Measurements from ENCODE around the gene LRP1B.
A peak's percentile ranks its signal among the peaks of the same experiment; 100 is the strongest.

The LRP1B gene

DNA sequence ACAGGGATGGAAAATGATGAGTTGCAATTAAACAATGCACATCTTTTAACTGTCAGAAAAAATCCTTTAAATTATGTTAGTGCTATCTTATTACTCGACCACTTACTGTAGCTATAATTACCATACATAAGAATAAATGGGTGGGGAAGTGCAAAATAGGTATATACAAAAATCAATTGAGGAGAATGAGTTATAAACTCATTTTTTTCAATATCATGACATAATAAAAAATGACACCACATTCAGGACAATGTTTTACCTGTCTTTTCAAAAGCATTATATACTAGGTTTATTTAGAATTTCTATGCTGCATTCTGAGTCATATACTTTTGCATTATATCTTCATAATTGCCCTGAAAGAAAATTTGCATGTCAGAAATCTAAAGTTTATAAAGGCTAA lies 1533.6 kb downstream of the LRP1B start:
- DNase-seq (ENCODE audit: extremely low read depth, low read depth), result no peak
- TF ChIP-seq, protein P1, sequence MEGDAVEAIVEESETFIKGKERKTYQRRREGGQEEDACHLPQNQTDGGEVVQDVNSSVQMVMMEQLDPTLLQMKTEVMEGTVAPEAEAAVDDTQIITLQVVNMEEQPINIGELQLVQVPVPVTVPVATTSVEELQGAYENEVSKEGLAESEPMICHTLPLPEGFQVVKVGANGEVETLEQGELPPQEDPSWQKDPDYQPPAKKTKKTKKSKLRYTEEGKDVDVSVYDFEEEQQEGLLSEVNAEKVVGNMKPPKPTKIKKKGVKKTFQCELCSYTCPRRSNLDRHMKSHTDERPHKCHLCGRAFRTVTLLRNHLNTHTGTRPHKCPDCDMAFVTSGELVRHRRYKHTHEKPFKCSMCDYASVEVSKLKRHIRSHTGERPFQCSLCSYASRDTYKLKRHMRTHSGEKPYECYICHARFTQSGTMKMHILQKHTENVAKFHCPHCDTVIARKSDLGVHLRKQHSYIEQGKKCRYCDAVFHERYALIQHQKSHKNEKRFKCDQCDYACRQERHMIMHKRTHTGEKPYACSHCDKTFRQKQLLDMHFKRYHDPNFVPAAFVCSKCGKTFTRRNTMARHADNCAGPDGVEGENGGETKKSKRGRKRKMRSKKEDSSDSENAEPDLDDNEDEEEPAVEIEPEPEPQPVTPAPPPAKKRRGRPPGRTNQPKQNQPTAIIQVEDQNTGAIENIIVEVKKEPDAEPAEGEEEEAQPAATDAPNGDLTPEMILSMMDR (IDR thresholded peaks at IDR 0.05; ENCODE audit: low read depth, low read length, missing control alignments), result no peak
- no peak overlapping the region for H3K4me3 ChIP-seq (replicated peaks; ENCODE audit: low read depth, low read length)

DNA sequence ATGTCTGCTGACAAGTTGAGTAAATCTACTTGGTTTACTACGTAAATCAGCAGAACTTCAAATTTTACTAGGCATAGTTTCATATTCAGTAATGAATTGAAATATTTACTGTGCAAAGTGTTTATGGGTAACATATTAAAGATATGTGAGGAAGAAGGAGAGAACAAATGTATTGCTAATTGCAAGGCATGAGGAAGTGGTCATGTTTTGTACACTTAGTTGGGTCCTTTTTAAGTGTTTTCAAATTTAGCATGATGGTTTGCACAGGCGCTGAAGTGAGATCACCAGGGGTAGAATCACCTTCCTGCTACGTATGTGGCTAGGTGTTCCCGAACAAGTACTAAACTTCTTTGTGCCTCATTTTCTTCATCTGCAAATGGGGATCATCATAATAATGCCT lies 1534.4 kb downstream of the LRP1B start:
- DNase-seq (ENCODE audit: extremely low read depth, low read depth), result no peak
- H3K4me3 ChIP-seq (replicated peaks; ENCODE audit: low read depth, low read length), result no peak overlapping the region
- TF ChIP-seq, protein P1 (IDR thresholded peaks at IDR 0.05; ENCODE audit: low read depth, low read length, missing control alignments), result no peak

DNA sequence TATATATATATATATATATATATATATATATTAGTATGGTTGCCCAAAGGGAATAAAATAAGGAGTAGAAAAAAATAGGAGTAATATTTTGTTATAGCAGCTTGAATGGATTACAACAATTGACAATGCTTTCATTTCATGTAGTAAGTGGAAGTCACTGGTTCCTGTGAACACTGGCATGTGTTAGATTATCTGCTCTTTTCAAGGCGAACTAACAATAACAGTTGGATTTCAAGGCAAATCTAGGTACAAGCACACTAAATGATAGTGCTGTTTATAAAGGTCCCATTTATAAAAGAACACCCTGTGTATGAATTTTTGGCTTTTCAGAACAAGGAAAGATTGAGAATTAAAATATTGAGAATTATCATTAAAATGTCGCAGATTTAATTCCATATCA lies 1535.7 kb downstream of the LRP1B start:
- no peak for DNase-seq (ENCODE audit: extremely low read depth, low read depth)
- no peak overlapping the region for H3K4me3 ChIP-seq (replicated peaks; ENCODE audit: low read depth, low read length)
- TF ChIP-seq, protein P1 (IDR thresholded peaks at IDR 0.05; ENCODE audit: low read depth, low read length, missing control alignments), result no peak

DNA sequence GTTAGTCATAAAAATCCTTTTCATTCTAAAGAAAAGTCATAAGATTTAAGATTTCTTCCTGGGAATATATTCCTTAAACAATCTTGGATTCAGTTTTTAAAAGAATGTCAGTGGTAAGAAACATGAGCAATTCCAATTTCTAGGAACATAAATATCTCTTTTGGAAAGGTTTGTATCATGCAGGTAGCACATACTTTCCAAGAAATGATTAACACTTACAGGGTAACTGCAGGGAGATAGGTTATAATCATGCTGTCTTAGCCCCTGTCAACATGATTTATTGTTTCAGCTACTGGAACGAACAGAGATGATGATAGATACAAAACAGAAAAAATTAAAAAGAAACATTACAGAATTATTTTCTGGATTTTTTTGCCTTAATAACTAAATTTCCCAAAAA lies 1537.7 kb downstream of the LRP1B start:
- TF ChIP-seq, protein P1 (IDR thresholded peaks at IDR 0.05; ENCODE audit: low read depth, low read length, missing control alignments), result no peak
- H3K4me3 ChIP-seq (replicated peaks; ENCODE audit: low read depth, low read length), result no peak overlapping the region
- DNase-seq (ENCODE audit: extremely low read depth, low read depth), result no peak

DNA sequence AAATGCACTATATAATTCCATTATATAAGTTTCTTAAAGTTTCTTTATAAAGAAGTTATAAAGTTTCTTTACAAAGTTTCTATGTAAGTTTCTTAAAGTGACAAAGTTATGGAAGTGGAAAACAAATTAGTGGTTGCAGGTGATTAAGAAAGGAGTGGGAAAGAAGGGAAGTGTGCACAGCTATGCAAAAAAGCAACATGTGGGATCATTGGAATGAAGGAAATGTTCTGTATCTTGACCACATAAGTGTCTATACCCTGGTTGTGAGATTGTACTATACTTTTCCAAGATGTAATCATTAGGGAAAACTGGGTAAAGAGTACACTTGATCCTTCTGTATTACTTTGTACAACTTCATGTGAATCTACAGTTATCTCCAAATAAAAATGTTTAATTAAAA lies 1541.1 kb downstream of the LRP1B start:
- TF ChIP-seq, protein P1 (IDR thresholded peaks at IDR 0.05; ENCODE audit: low read depth, low read length, missing control alignments), result no peak
- DNase-seq (ENCODE audit: extremely low read depth, low read depth), result no peak
- no peak overlapping the region for H3K4me3 ChIP-seq (replicated peaks; ENCODE audit: low read depth, low read length)

DNA sequence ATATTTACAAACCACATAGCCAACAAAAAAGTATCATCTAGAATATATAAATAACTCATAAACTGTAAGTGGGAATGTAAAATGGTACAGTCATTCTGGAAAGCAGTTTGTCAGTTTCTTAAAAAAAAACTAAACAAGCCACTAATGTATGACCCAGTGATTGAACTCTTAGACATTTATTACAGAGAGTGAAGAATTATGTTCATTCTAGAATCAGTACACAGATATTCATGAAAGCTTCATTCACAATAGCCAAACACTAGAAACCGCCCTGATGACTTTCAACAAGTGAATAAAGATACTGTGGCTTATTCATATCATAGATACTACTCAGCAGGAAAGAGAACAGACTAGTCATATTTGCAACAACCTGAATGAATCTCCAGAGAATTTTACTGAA lies 1541.5 kb downstream of the LRP1B start:
- no peak for DNase-seq (ENCODE audit: extremely low read depth, low read depth)
- TF ChIP-seq, protein P1 (IDR thresholded peaks at IDR 0.05; ENCODE audit: low read depth, low read length, missing control alignments), result no peak
- no peak overlapping the region for H3K4me3 ChIP-seq (replicated peaks; ENCODE audit: low read depth, low read length)

DNA sequence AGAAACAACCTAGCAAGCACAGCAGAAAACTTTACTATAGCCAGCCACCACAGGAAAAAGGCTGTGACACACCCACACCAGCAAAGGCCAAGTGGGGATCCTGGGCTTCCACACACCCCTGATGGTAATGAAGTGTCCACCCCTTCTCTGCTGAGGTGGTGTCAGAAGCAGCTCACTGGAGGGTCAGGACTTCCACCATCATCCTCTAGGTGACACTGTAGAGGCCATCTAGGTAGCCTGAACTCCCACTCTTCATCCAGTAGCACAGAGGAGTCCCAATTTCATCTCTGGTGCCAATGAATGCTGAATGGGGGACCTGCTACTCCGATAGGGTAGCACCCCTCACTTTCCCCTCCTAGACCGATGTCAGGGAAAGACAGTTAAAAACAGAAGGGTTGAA lies 1544.4 kb downstream of the LRP1B start:
- TF ChIP-seq, protein P1 (IDR thresholded peaks at IDR 0.05; ENCODE audit: low read depth, low read length, missing control alignments), result peak; percentile 59
- H3K4me3 ChIP-seq (replicated peaks; ENCODE audit: low read depth, low read length), result no peak overlapping the region
- no peak for DNase-seq (ENCODE audit: extremely low read depth, low read depth)
